Calu3 (cell line): ENCODE data around the gene NLGN2. TPM values are rescaled to one million over a fixed set of nuclear protein-coding genes. Genes with fewer than 3 reads are reported as not detected.

Experiments
- BruUV-seq: library from RNA; stranded (reverse); fragments of 400-500 nt; replicated peaks from 2 replicates; lab custom pipeline; 2021; lab: Mats Ljungman, UMichigan
- CTCF ChIA-PET: fragments of 300-600 bp; sonication (Branson Sonifier 250); formaldehyde crosslinking; loops from one replicate; lab custom pipeline; 2022; ENCODE audit warnings: antibody characterized with exemption; lab: Charles Lee
- DNase-seq: peaks from one replicate; pipeline ENCODE4 v3.0.0; 2022
- H3K27ac Mint-ChIP-seq: one replicate; pipeline ENCODE4 v1.8.0; 2022; ENCODE audit warnings: mixed read lengths; ENCODE audit not compliant: unreplicated experiment
- H3K27me3 Mint-ChIP-seq: one replicate; pipeline ENCODE4 v1.8.0; 2022; ENCODE audit warnings: mixed read lengths; ENCODE audit not compliant: unreplicated experiment
- H3K36me3 Mint-ChIP-seq: one replicate; pipeline ENCODE4 v1.8.0; 2022; ENCODE audit warnings: mild to moderate bottlenecking, moderate library complexity, mixed read lengths; ENCODE audit not compliant: insufficient read depth, unreplicated experiment
- H3K4me1 Mint-ChIP-seq: one replicate; pipeline ENCODE4 v1.8.0; 2022; ENCODE audit warnings: mild to moderate bottlenecking, low read depth, mixed read lengths; ENCODE audit not compliant: unreplicated experiment
- H3K4me3 Mint-ChIP-seq: one replicate; pipeline ENCODE4 v1.8.0; 2022; ENCODE audit warnings: mild to moderate bottlenecking, low read depth, moderate library complexity, mixed read lengths; ENCODE audit not compliant: unreplicated experiment
- H3K9me3 Mint-ChIP-seq: one replicate; pipeline ENCODE4 v1.8.0; 2022; ENCODE audit warnings: low read depth, mixed read lengths; ENCODE audit not compliant: unreplicated experiment
- intact Hi-C: fragments of 100-400 bp; cut with micrococcal nuclease; formaldehyde crosslinking; loops from one replicate; pipeline ENCODE4 v1.10.0; 2022; ENCODE audit not compliant: unreplicated experiment
- total RNA-seq: library from RNA; stranded (reverse); gene quantifications from 2 replicates; pipeline ENCODE4 v1.2.3, GENCODE V29; 2022
- TF ChIP-seq, protein P1 (sequence below): fragments of 200-600 bp; IDR thresholded peaks from one replicate; pipeline ENCODE4 v1.8.0; 2022; ENCODE audit warnings: antibody characterized with exemption; ENCODE audit not compliant: unreplicated experiment

Gene NLGN2
- total RNA-seq, 1 experiment from 2014 or later: 13.9 TPM

GRCh38 chr17:7408863-7409262 lies 1.2 kb downstream of the NLGN2 start:
- Mint-ChIP-seq H3K27me3 (peaks cover 17% of the 10 kb centered on the region), H3K9me3 (no peaks in the 10 kb centered on the region), H3K36me3 (peaks cover 30% of the 10 kb centered on the region), H3K4me1 (peaks cover 9% of the 10 kb centered on the region), H3K27ac (no peak overlapping the region), H3K4me3 (no peak overlapping the region)
- TF ChIP-seq, protein P1, sequence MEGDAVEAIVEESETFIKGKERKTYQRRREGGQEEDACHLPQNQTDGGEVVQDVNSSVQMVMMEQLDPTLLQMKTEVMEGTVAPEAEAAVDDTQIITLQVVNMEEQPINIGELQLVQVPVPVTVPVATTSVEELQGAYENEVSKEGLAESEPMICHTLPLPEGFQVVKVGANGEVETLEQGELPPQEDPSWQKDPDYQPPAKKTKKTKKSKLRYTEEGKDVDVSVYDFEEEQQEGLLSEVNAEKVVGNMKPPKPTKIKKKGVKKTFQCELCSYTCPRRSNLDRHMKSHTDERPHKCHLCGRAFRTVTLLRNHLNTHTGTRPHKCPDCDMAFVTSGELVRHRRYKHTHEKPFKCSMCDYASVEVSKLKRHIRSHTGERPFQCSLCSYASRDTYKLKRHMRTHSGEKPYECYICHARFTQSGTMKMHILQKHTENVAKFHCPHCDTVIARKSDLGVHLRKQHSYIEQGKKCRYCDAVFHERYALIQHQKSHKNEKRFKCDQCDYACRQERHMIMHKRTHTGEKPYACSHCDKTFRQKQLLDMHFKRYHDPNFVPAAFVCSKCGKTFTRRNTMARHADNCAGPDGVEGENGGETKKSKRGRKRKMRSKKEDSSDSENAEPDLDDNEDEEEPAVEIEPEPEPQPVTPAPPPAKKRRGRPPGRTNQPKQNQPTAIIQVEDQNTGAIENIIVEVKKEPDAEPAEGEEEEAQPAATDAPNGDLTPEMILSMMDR: no peak
- BruUV-seq: no TSS peak
- CTCF ChIA-PET: no interaction called here
- intact Hi-C loops: no loop called here
- DNase-seq: no peak

DNA sequence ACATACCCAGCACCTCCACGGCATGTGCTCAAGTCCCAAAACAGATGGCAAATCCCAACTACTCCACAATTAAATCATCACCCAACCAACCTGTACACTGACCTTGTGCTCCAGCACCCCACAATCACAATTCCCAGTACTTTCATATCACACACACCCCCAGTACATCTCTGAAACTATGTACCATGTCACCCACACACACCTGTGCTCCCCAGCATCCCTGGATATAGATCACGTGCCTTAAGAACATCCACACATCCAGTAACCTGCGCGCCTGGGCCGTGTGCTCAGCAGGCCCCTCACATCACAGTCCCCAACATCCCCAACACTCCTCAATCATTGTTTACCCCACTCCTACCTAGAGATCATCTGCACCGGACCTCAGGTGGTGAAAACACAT lies 2.1 kb downstream of the NLGN2 start:
- CTCF ChIA-PET: no interaction called here
- TF ChIP-seq, protein P1: no peak
- H3K27me3 Mint-ChIP-seq: peaks cover 17% of the 10 kb centered on the region
- H3K27ac Mint-ChIP-seq: no peak overlapping the region
- BruUV-seq: no TSS peak
- peaks cover 21% of the 10 kb centered on the region for H3K36me3 Mint-ChIP-seq
- H3K9me3 Mint-ChIP-seq: no peaks in the 10 kb centered on the region
- no peak for DNase-seq
- peaks cover 9% of the 10 kb centered on the region for H3K4me1 Mint-ChIP-seq
- H3K4me3 Mint-ChIP-seq: no peak overlapping the region
- intact Hi-C loops: no loop called here

- H3K36me3 Mint-ChIP-seq: peaks cover 10% of the 10 kb centered on the region
- intact Hi-C loops: no loop called here
- no peak overlapping the region for H3K27ac Mint-ChIP-seq
- peaks cover 7% of the 10 kb centered on the region for H3K27me3 Mint-ChIP-seq
- no peak for DNase-seq
- CTCF ChIA-PET: no interaction called here
- peaks cover 5% of the 10 kb centered on the region for H3K4me1 Mint-ChIP-seq
- TF ChIP-seq, protein P1: no peak
- H3K9me3 Mint-ChIP-seq: no peaks in the 10 kb centered on the region
- BruUV-seq: no TSS peak
- no peak overlapping the region for H3K4me3 Mint-ChIP-seq
Measured at GRCh38 chr17:7410634-7411426, 3.2 kb downstream of the NLGN2 start.

DNA sequence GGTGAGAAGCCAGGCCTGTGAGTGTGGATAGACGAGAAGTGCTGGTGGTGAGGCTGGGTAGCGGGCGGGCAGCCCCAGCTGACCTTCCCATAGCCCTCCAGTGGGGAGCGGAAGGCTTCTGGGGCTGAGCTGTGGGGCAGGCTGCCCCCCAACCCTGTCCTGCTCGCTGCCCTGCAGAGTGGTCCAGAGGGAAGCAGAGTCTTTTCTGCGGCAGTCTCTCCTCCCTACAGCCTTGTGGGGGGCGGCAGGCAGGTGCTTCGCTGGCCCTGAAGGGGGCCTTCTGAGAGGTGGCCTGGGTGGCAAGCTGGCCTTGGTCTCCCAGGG lies 3.7 kb downstream of the NLGN2 start:
- TF ChIP-seq, protein P1: no peak
- no peak for DNase-seq
- BruUV-seq: no TSS peak
- H3K27ac Mint-ChIP-seq: no peak overlapping the region
- peaks cover 2% of the 10 kb centered on the region for H3K27me3 Mint-ChIP-seq
- no peak overlapping the region for H3K4me3 Mint-ChIP-seq
- intact Hi-C loops: no loop called here
- H3K9me3 Mint-ChIP-seq: no peaks in the 10 kb centered on the region
- no peaks in the 10 kb centered on the region for H3K4me1 Mint-ChIP-seq
- peaks cover 9% of the 10 kb centered on the region for H3K36me3 Mint-ChIP-seq
- CTCF ChIA-PET: no interaction called here
